ENCODE measurements around the gene WDTC1. TPM values are rescaled to one million over a fixed set of nuclear protein-coding genes. Genes with fewer than 3 reads are reported as not detected.
A peak's percentile ranks its signal among the peaks of the same experiment; 100 is the strongest.

Gene WDTC1
- total and polyA plus RNA-seq, 2 of the 13 experiments (the other 11 are each of a cell fraction or from before 2014, with no cell fraction given), result 5.5 TPM

DNA sequence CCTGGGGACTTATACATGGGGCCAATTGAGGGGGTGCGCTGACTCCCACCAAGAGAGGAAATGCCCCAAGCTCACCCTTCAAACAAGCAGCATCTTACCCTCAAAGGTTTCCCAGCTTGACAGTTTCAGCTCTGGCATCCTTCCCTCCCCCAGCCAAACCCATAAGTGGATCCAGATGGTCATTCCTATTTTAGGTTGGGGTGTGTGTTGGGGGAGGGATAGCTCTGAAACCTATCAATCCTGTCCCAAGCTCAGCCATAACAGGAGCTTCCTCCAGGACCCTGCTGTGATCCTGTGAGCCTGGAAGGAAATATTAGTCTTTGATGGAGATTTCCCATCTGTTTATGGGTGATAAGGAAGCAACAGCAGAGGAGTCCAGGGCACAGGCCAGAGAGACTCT is 84.2 kb downstream of the WDTC1 start (continued):
- TF ChIP-seq ZMYM3 (CRISPR knock-in tag; IDR thresholded peaks at IDR 0.05), result no peak
- no peak for TF ChIP-seq FOXO1 (CRISPR knock-in tag; IDR thresholded peaks at IDR 0.05)
- no peak for TF ChIP-seq ZEB1 (IDR thresholded peaks at IDR 0.05; ENCODE audit: insufficient replicate concordance, low read depth)
- no peak for TF ChIP-seq KLF9 (CRISPR knock-in tag; IDR thresholded peaks at IDR 0.05; ENCODE audit: low read depth)
- TF ChIP-seq, protein P1, sequence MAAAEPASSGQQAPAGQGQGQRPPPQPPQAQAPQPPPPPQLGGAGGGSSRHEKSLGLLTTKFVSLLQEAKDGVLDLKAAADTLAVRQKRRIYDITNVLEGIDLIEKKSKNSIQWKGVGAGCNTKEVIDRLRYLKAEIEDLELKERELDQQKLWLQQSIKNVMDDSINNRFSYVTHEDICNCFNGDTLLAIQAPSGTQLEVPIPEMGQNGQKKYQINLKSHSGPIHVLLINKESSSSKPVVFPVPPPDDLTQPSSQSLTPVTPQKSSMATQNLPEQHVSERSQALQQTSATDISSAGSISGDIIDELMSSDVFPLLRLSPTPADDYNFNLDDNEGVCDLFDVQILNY (CRISPR knock-in tag; conservative IDR thresholded peaks at IDR 0.05), result no peak

DNA sequence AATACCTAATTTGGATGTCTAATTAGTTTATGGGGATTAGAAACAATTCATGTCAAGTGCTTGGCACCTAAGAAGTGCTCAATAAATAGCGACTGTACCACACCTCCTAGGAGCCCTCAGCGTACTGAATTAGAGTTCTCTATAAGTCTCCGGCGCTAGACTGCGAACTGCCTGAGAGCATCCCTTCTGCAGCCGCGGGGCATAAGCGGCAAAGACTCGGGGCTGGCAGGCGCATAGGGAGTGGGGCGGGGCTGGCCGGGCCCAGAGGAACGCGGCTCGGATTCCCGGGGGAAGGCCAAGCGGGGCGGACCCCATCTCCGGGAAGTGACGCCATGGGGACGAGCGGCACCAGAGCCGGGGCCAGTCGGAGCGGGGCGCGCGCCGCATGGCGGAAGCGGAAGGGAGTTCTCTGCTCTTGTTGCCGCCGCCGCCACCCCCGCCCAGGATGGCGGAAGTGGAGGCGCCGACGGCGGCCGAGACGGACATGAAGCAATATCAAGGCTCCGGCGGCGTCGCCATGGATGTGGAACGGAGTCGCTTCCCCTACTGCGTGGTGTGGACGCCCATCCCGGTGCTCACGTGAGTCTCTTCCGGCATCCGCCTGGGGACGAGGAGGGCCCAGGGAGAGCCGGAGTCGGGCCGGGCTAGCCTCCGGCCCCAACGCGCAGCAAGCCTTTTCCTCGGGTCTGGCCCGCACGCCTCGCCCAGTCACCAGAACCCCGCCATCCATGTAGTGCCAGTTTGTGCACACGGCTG is 87.6 kb downstream of the WDTC1 start, which contains the start of gene TMEM222:
TMEM222 (plus strand) TSS at position 351 of the 756 bp plus-strand sequence; CDS start at position 386, 35 bp downstream.
- intact Hi-C loops (cut with micrococcal nuclease; ENCODE audit: unreplicated experiment) (no loop called here), in situ Hi-C loops (cut with HindIII; ENCODE audit: extremely low pct_ligation_motif_present, low pct_unique_long_range_greater_than_20kb) (no loop called here)
- peak within 1 kb of the TSS; percentile 96 for H3K9ac ChIP-seq (ENCODE audit: insufficient read depth, low read depth, low read length)
- peaks cover 3 to 27% of the 10 kb centered on the region in 2 experiments; a peak in 3 of 5 replicates for H3K36me3 ChIP-seq (replicated peaks in 1 of 2; ENCODE audit: control insufficient read depth in 1 of 2, insufficient read depth in 2 of 2, low read length in 2 of 2)
- H3K4me3 ChIP-seq (replicated peaks in 1 of 3; ENCODE audit: insufficient read depth in 1 of 3, low read depth in 2 of 3, low read length in 3 of 3), result peak within 1 kb of the TSS; percentile 95 to 99 (median 96)
- H2AFZ ChIP-seq (ENCODE audit: low read length), result peak within 1 kb of the TSS; percentile 93
- CTCF ChIA-PET (ENCODE audit: low intra/inter-chr PET ratio, low total read pairs), result no interaction called here
- no peaks in the 10 kb centered on the region for H3K9me3 ChIP-seq (ENCODE audit: low read length)
- peak within 1 kb of the TSS; percentile 86 for H3K27ac ChIP-seq (ENCODE audit: extremely low read length, insufficient read depth, low read length)
- H3K4me1 ChIP-seq (ENCODE audit: insufficient read depth, low read length), result peaks cover 37% of the 10 kb centered on the region
- no peaks in the 10 kb centered on the region for H4K20me1 ChIP-seq (ENCODE audit: insufficient read depth, low read length)
- ATAC-seq, result peak; percentile 96
- no peak for FAIRE-seq
- WGBS (ENCODE audit: low lambda C conversion rate), result 12% methylated on average over 4 of the region's 67 CpGs
- peak within 1 kb of the TSS; percentile 79 for H3K4me2 ChIP-seq (ENCODE audit: low read depth, low read length)
- peak; percentile 92 for DNase-seq (ENCODE audit: low spot score)
- POLR2A ChIA-PET, result interaction anchor here (1.4 kb wide), 1 partner anchor 20 kb away, joined by 12 read pairs; the partner anchor contains the start of gene SYTL1
- BruUV-seq (replicated peaks), result no TSS peak
- peaks cover 0 to 12% of the 10 kb centered on the region in 2 experiments; a peak in 1 of 5 replicates for H3K27me3 ChIP-seq (ENCODE audit: control insufficient read depth in 1 of 2, insufficient read depth in 2 of 2, low read length in 2 of 2)
- H3K79me2 ChIP-seq (ENCODE audit: insufficient read depth, low read length), result peaks cover 25% of the 10 kb centered on the region
- TF ChIP-seq HES4 (CRISPR knock-in tag; IDR thresholded peaks at IDR 0.05; ENCODE audit: borderline replicate concordance) (peak; percentile 87; the same call in 1 of the 2 replicates), SMYD3 (CRISPR knock-in tag; IDR thresholded peaks at IDR 0.05) (no peak), ZNF441 (CRISPR knock-in tag; IDR thresholded peaks at IDR 0.05; ENCODE audit: borderline replicate concordance) (peak; percentile 91), MLLT10 (CRISPR knock-in tag; IDR thresholded peaks at IDR 0.05) (no peak)
- TF ChIP-seq, protein P2, sequence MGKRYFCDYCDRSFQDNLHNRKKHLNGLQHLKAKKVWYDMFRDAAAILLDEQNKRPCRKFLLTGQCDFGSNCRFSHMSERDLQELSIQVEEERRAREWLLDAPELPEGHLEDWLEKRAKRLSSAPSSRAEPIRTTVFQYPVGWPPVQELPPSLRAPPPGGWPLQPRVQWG (CRISPR knock-in tag; IDR thresholded peaks at IDR 0.05; ENCODE audit: borderline replicate concordance, low read depth), result no peak
- TF ChIP-seq, protein P3, sequence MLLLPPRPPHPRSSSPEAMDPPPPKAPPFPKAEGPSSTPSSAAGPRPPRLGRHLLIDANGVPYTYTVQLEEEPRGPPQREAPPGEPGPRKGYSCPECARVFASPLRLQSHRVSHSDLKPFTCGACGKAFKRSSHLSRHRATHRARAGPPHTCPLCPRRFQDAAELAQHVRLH (CRISPR knock-in tag; IDR thresholded peaks at IDR 0.05; ENCODE audit: borderline replicate concordance, low read depth), result peak; percentile 77; the same call in 1 of the 2 replicates
- TF ChIP-seq, protein P4, sequence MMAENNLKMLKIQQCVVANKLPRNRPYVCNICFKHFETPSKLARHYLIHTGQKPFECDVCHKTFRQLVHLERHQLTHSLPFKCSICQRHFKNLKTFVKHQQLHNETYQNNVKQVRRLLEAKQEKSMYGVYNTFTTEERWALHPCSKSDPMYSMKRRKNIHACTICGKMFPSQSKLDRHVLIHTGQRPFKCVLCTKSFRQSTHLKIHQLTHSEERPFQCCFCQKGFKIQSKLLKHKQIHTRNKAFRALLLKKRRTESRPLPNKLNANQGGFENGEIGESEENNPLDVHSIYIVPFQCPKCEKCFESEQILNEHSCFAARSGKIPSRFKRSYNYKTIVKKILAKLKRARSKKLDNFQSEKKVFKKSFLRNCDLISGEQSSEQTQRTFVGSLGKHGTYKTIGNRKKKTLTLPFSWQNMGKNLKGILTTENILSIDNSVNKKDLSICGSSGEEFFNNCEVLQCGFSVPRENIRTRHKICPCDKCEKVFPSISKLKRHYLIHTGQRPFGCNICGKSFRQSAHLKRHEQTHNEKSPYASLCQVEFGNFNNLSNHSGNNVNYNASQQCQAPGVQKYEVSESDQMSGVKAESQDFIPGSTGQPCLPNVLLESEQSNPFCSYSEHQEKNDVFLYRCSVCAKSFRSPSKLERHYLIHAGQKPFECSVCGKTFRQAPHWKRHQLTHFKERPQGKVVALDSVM (CRISPR knock-in tag; IDR thresholded peaks at IDR 0.05), result peak; percentile 67
- TF ChIP-seq, protein P5, sequence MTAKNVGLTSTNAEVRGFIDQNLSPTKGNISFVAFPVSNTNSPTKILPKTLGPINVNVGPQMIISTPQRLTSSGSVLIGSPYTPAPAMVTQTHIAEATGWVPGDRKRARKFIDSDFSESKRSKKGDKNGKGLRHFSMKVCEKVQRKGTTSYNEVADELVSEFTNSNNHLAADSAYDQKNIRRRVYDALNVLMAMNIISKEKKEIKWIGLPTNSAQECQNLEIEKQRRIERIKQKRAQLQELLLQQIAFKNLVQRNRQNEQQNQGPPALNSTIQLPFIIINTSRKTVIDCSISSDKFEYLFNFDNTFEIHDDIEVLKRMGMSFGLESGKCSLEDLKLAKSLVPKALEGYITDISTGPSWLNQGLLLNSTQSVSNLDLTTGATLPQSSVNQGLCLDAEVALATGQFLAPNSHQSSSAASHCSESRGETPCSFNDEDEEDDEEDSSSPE (CRISPR knock-in tag; IDR thresholded peaks at IDR 0.05), result peak; percentile 92
- TF ChIP-seq, protein P6, sequence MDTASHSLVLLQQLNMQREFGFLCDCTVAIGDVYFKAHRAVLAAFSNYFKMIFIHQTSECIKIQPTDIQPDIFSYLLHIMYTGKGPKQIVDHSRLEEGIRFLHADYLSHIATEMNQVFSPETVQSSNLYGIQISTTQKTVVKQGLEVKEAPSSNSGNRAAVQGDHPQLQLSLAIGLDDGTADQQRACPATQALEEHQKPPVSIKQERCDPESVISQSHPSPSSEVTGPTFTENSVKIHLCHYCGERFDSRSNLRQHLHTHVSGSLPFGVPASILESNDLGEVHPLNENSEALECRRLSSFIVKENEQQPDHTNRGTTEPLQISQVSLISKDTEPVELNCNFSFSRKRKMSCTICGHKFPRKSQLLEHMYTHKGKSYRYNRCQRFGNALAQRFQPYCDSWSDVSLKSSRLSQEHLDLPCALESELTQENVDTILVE (CRISPR knock-in tag; IDR thresholded peaks at IDR 0.05), result peak; percentile 93
